A673 (cell line): ENCODE measurements around the gene UNC50.

Experiments used
- EZH2 ChIP-seq: fragments of 200-600 bp; sonication (generic); IDR thresholded peaks from 2 replicates; pipeline ENCODE4 v1.6.1; 2017; ENCODE audit warnings: borderline replicate concordance, low read depth, mild to moderate bottlenecking, mixed read lengths, antibody characterized with exemption, low read length; ENCODE audit not compliant: poor library complexity, severe bottlenecking
- TF ChIP-seq, protein P1 (sequence below): fragments of 300-800, 200-600 bp; sonication (generic); conservative IDR thresholded peaks from 2 replicates; pipeline ENCODE4 v1.5.1; 2017; ENCODE audit warnings: low read depth, mild to moderate bottlenecking, antibody characterized with exemption, low read length, moderate library complexity, mixed read lengths

GRCh38 chr2:98565286-98565860 lies 43.0 kb upstream of the UNC50 start:
- TF ChIP-seq, protein P1, sequence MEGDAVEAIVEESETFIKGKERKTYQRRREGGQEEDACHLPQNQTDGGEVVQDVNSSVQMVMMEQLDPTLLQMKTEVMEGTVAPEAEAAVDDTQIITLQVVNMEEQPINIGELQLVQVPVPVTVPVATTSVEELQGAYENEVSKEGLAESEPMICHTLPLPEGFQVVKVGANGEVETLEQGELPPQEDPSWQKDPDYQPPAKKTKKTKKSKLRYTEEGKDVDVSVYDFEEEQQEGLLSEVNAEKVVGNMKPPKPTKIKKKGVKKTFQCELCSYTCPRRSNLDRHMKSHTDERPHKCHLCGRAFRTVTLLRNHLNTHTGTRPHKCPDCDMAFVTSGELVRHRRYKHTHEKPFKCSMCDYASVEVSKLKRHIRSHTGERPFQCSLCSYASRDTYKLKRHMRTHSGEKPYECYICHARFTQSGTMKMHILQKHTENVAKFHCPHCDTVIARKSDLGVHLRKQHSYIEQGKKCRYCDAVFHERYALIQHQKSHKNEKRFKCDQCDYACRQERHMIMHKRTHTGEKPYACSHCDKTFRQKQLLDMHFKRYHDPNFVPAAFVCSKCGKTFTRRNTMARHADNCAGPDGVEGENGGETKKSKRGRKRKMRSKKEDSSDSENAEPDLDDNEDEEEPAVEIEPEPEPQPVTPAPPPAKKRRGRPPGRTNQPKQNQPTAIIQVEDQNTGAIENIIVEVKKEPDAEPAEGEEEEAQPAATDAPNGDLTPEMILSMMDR: no peak
- TF ChIP-seq EZH2: no peak
